ENCODE results near the gene IGFBPL1. TPM values are rescaled to one million over a fixed set of nuclear protein-coding genes. Genes with fewer than 3 reads are reported as not detected.
"Not testable (repeated sequence)": the region's sequence is repeated elsewhere in the genome, so short reads cannot be mapped to it uniquely, and the experiment has no call there.

IGFBPL1 gene
- total and polyA plus RNA-seq, 2 of the 8 experiments (the other 6 are each of a cell fraction or from before 2014, with no cell fraction given) = 31.3 to 33.8 TPM

DNA sequence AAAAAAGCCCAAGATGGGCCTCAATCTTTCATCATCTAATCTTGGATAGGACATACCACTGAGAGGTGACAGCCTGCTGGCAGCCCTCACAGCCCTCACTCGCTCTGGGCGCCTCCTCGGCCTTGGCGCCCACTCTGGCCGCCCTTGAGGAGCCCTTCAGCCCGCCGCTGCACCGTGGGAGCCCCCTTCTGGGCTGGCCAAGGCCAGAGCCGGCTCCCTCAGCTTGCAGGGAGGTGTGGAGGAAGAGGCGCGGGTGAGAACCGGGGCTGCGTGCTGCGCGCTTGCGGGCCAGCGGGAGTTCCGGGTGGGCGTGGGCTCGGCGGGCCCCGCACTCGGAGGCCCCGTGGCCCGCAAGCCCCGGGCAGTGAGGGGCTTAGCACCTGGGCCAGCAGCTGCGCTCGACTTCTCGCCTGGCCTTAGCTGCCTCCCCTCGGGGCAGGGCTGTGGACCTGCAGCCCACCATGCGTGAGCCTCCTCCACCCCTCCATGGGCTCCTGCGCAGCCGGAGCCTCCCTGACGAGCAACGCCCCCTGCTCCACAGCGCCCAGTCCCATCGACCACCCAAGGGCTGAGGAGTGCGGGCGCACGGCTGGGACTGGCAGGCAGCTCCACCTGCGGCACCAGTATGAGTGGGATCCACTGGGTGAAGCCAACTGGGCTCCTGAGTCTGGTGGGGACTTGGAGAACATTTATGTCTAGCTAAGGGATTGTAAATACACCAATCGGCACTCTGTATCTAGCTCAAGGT, 46.7 kb downstream of the IGFBPL1 start:
- H3K4me3 ChIP-seq (ENCODE audit: extremely low read depth in 1 of 4, insufficient read depth in 2 of 4, low read depth in 3 of 4, low read length in 4 of 4) = not testable (repeated sequence)

More for the DNA sequence above, 46.7 kb downstream of the IGFBPL1 start:
- H3K79me2 ChIP-seq (ENCODE audit: control insufficient read depth in 1 of 2, insufficient read depth in 2 of 2, low read length in 2 of 2); H2BK20ac ChIP-seq (ENCODE audit: low read length); H3K9me3 ChIP-seq (ENCODE audit: insufficient read depth in 2 of 2, low read depth in 1 of 2, low read length in 1 of 2); H2AFZ ChIP-seq (ENCODE audit: low read length); H3K79me1 ChIP-seq (ENCODE audit: low read depth, low read length); H2BK15ac ChIP-seq (ENCODE audit: low read length); H3K23ac ChIP-seq (ENCODE audit: insufficient read length); H4K91ac ChIP-seq (replicated peaks; ENCODE audit: insufficient read length, low read length); H3K23me2 ChIP-seq (ENCODE audit: low read depth, low read length); H4K8ac ChIP-seq (ENCODE audit: extremely low read depth, insufficient read depth, low read length); H3K14ac ChIP-seq (ENCODE audit: insufficient read length); H3K9ac ChIP-seq (replicated peaks in 1 of 4; ENCODE audit: extremely low read depth in 1 of 4, low read depth in 3 of 4, low read length in 3 of 4); H4K20me1 ChIP-seq (replicated peaks in 1 of 2; ENCODE audit: control insufficient read depth in 1 of 2, insufficient read depth in 2 of 2, low read length in 2 of 2); H3K27ac ChIP-seq (ENCODE audit: low read depth, low read length); H2BK5ac ChIP-seq (ENCODE audit: low read depth, low read length); H4K5ac ChIP-seq (ENCODE audit: insufficient read length, low read depth, low read length); DNase-seq (ENCODE audit: low read depth in 1 of 2, low spot score in 2 of 2); H3K36me3 ChIP-seq (ENCODE audit: control insufficient read depth in 2 of 4, insufficient read depth in 4 of 4, low read length in 3 of 4); H3K18ac ChIP-seq (ENCODE audit: extremely low read depth, low read length); H3K4ac ChIP-seq (replicated peaks; ENCODE audit: insufficient read length, low read depth, low read length); H3K56ac ChIP-seq (replicated peaks; ENCODE audit: insufficient read length, low read depth, low read length); H2AK5ac ChIP-seq (ENCODE audit: low read depth, low read length); FAIRE-seq; H2BK120ac ChIP-seq (replicated peaks; ENCODE audit: low read depth, low read length); H3K4me2 ChIP-seq (ENCODE audit: insufficient read depth in 1 of 2, low read depth in 2 of 2, low read length in 2 of 2): not testable (repeated sequence)
- Histone ChIP-seq H3K27me3 (replicated peaks in 1 of 4; ENCODE audit: control insufficient read depth in 3 of 4, extremely low read depth in 1 of 4, insufficient read depth in 3 of 4, low read length in 3 of 4) (peaks cover 5 to 18% (median 12%) of the 10 kb centered on the region in 4 experiments), H3K4me1 (replicated peaks in 1 of 4; ENCODE audit: control insufficient read depth in 3 of 4, insufficient read depth in 4 of 4, low read length in 3 of 4) (peaks cover 8 to 17% (median 13%) of the 10 kb centered on the region in 4 experiments), H2BK12ac (ENCODE audit: low read depth, low read length) (peak overlapping the region; percentile 60; the same call in 1 of the 2 replicates)
- CTCF ChIA-PET (ENCODE audit: partially characterized antibody) = interaction anchor here (1.2 to 2.9 kb wide), 5 partner anchors 7 to 217 kb away, joined by 3 to 9 read pairs (median 5); no protein-coding TSS in a partner anchor
- POLR2A ChIA-PET (ENCODE audit: partially characterized antibody) = interaction anchor here (1.4 to 1.5 kb wide), 2 partner anchors 10 to 15 kb away, joined by 3 to 4 read pairs; partner anchors contain the start of gene ALDH1B1
- WGBS, 2 experiments (ENCODE audit: extremely low coverage in 1 of 2, insufficient coverage in 1 of 2, insufficient read length in 1 of 2, insufficient replicate concordance in 2 of 2, low coverage in 1 of 2, low lambda C conversion rate in 2 of 2, missing lambda C conversion rate in 1 of 2) = 94% methylated on average over 14 of the region's 42 CpGs; no CpG with 5 or more reads in 1 of the 2 experiments

Measured in H1 (cell line).